GM12872 (cell line): Measurements from ENCODE around the gene PRRT1B.

Experiments
- CTCF ChIP-seq: IDR thresholded peaks from 3 replicates; pipeline ENCODE4 v1.5.1; 2011; ENCODE audit warnings: low read depth, mild to moderate bottlenecking, low read length, moderate library complexity; ENCODE audit not compliant: insufficient read depth

Gene PRRT1B

DNA sequence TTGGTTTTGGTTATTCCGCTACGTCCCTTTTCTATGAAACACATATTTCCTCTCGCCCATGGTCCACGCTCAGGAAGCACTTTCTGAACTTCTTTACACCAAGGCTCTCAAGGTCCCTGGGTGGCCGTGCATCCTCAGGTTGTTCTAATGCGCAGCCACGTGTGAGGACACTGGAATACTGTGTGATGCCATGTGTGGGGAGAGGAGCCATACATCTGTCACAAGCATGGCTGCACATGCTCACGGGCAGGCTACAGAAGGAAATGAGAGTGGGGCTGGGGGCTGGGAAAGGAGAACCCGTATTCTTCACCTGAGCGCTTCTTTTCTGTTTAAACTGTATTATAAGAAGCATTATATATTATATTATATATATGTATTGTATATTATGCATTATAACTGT lies 36.7 kb downstream of the PRRT1B start:
- no peak for TF ChIP-seq CTCF

DNA sequence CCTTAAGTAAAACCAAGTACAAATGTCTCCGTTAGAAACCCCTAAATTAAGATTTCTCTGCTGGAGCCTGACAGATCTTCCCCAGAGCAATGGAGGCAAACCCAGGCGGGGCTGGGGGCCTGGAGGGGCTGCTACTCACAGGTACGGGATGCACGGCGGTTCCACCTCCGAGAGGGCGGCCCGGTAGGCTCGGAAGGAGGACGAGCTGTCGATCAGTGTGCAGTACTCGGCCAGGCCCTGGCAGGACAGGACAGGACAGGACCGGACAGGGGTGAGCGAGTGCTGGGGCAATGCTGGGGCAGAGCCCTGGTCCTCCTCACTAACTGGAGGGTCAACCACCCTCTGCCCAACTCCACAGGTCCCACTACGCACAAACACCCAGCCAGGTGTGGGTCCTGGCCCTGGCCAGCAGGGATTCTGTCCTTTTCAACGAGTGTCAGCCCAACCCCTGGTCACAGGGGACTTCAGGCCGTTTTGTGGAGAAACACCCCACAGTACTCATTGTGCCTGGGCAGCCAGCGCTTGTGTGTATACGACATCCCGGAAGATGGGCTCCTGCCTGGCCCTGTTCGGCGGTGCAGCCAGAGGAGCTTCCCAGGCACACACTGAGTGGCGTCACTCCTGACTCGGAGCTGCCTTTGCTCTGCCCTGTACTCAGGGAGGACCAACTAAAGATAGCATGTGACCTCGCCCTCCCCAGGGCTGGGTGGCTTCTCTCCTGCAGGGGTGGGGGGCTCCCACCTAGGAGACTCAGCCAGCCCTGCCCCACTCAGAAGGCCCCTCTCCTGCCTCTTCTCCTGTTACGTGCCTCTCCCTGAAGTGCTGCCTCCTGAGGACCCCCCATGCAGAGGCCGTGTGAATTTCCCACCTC lies 37.4 kb downstream of the PRRT1B start:
- TF ChIP-seq CTCF = no peak

DNA sequence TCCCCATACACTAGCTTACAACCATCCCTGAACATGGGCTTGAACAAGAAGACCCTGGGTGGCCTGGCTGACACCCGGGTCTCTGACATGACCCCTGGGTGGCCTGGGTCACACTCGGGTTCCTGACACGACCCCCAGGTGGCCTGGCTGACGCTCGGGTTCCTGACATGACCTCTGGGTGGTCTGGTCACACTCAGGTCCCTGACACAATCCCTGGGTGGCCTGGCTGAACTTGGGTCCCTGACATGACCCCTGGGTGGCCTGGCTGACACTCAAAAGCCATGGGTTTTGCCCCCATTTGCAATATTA lies 38.0 kb downstream of the PRRT1B start:
- TF ChIP-seq CTCF = no peak

DNA sequence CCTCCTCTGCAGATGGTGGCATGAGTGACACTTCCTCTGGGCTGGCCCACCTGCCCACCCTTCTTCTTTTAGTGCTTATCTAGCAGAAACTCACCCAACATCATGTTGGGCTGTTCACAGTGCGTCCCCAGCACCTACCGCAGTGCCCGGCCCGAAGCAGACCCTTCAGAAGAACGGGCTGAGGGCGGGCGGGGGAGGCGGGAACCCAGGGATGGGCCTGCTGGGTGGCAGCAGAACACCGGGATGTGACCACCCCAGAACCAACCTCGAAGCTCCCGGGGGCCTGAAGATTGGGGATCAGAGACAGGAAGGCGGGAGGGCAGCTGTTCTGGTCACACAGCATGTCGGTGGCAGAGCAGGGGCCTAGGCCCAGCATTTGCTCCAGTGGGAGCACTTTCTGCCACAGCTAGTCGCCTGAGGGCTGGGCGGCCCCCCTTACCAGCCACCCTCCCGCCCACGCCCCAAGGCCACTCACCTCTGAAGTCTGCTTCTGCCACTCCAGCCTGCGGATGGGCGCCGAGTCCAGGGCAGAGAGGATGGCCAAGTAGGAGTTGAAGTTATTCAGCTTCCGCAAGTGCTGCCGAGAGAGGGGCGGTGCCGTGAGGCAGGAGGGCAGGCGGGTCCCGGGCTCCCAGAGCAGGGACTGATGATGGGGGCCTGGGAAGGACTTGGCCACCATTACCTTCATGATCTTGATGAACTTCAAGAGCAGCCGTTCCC lies 38.7 kb downstream of the PRRT1B start:
- TF ChIP-seq CTCF = no peak

DNA sequence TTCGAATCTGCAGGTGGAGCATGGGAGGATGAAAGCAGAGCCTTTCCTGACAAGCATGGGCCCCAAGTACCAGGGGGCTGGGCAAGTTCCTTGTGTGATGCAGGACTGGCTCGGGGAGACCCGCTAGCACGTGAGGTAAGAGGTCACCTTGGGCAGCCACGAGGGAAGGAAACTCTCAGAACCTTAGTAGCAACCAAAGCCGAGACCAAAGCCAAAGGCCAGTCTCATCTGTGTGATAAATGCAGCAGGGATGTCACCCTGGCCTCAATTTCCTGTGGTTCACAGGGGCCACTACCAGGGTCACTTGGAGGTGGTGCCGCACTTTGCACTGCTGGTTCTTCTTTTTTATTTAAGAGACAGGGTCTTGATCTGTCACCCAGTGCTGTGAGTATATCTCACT lies 39.5 kb downstream of the PRRT1B start:
- TF ChIP-seq CTCF = no peak

- no peak for TF ChIP-seq CTCF
Measured at GRCh38 chr9:131585375-131585774, 40.1 kb downstream of the PRRT1B start.

GRCh38 chr9:131587331-131587730 lies 42.0 kb downstream of the PRRT1B start:
- no peak for TF ChIP-seq CTCF
